HepG2 (cell line): ENCODE measurements around the gene ABCC3. TPM values are rescaled to one million over a fixed set of nuclear protein-coding genes. Genes with fewer than 3 reads are reported as not detected.
A peak's percentile ranks its signal among the peaks of the same experiment; 100 is the strongest.

Experiments
- ARHGAP35 ChIP-seq: sonication (generic); formaldehyde crosslinking; IDR thresholded peaks from 2 replicates; pipeline ENCODE4 v1.9.0; 2022; ENCODE audit warnings: mild to moderate bottlenecking, inconsistent platforms, moderate library complexity, missing genetic modification reagents, borderline replicate concordance
- GABPA ChIP-seq, 2 experiments: IDR thresholded peaks; 2 replicates each; pipeline ENCODE4 v1.6.1; 2011 to 2016; ENCODE audit warnings: low read depth in 2 of 2, low read length in 1 of 2, missing biosample characterization in 1 of 2, missing genetic modification characterization in 1 of 2
- HNF4A ChIP-seq: sonication (generic); formaldehyde crosslinking; IDR thresholded peaks from 2 replicates; pipeline ENCODE4 v1.4.0; 2020; ENCODE audit warnings: missing genetic modification reagents
- HNRNPLL ChIP-seq: fragments of 200-400 bp; formaldehyde crosslinking; IDR thresholded peaks from 2 replicates; pipeline ENCODE4 v1.6.1; 2017; ENCODE audit warnings: mild to moderate bottlenecking, low read depth, low read length; ENCODE audit not compliant: poor library complexity, severe bottlenecking
- MAZ ChIP-seq, 2 experiments: sonication (generic) in 1 of 2; formaldehyde crosslinking in 1 of 2; IDR thresholded peaks; 2 replicates each; pipeline versions ENCODE4 v1.5.0 to v1.6.1; 2012 to 2020; ENCODE audit warnings: low read depth in 2 of 2, mild to moderate bottlenecking in 2 of 2, borderline replicate concordance in 1 of 2, improper control_type of control experiment in 1 of 2, low read length in 1 of 2, missing genetic modification reagents in 1 of 2, moderate library complexity in 1 of 2
- NRL ChIP-seq: sonication (generic); formaldehyde crosslinking; IDR thresholded peaks from 2 replicates; pipeline ENCODE4 v1.5.0; 2020; ENCODE audit warnings: missing genetic modification reagents, mild to moderate bottlenecking, moderate library complexity, borderline replicate concordance
- SPEN ChIP-seq: sonication (generic); formaldehyde crosslinking; IDR thresholded peaks from 2 replicates; pipeline ENCODE4 v1.5.1; 2020; ENCODE audit warnings: low read depth, mild to moderate bottlenecking, missing genetic modification reagents
- TBX3 ChIP-seq: fragments of 450-650 bp; IDR thresholded peaks from 2 replicates; pipeline ENCODE4 v1.6.1; 2017; ENCODE audit warnings: antibody characterized with exemption, mild to moderate bottlenecking, inconsistent platforms, borderline replicate concordance
- ZNF501 ChIP-seq: sonication (generic); formaldehyde crosslinking; IDR thresholded peaks from 2 replicates; pipeline ENCODE4 v1.5.1; 2020; ENCODE audit warnings: mild to moderate bottlenecking, moderate library complexity, missing genetic modification reagents
- ZNF530 ChIP-seq: sonication (generic); formaldehyde crosslinking; IDR thresholded peaks from 2 replicates; pipeline ENCODE4 v1.5.0; 2020; ENCODE audit warnings: low read depth, mild to moderate bottlenecking, missing genetic modification reagents
- ZNF788 ChIP-seq: sonication (generic); formaldehyde crosslinking; IDR thresholded peaks from 2 replicates; pipeline ENCODE4 v1.5.0; 2020; ENCODE audit warnings: mild to moderate bottlenecking, missing genetic modification reagents, borderline replicate concordance
- polyA plus RNA-seq, 8 experiments: library from polyadenylated mRNA; depleted of rRNA in 3 of 8; stranded (reverse) in 7 of 8; unstranded in 1 of 8; fragments of >200 nt; fragmentation: Illumina TruSeq in 4 of 8; extraction: Trizol in 4 of 8; gene quantifications; 2 replicates each; pipeline versions ENCODE4 v1.2.1 to v1.2.3, GENCODE V29; 2011 to 2016; ENCODE audit warnings: low read depth in 4 of 8, missing spikeins in 1 of 8, mixed read lengths in 1 of 8; ENCODE audit not compliant: insufficient read depth in 1 of 8
- total RNA-seq, 5 experiments: library from RNA; depleted of rRNA; stranded (reverse); fragments of >200 nt; fragmentation: Illumina TruSeq; extraction: Trizol; gene quantifications; 2 replicates each; pipeline ENCODE4 v1.2.3, GENCODE V29; 2016; ENCODE audit warnings: low read depth in 1 of 5
- TF ChIP-seq, protein P1 (sequence below): sonication (generic); formaldehyde crosslinking; IDR thresholded peaks from 2 replicates; pipeline ENCODE4 v1.4.0; 2020; ENCODE audit warnings: missing genetic modification reagents
- TF ChIP-seq, protein P2 (sequence below): IDR thresholded peaks from 2 replicates; pipeline ENCODE4 v1.6.1; 2016; ENCODE audit warnings: mild to moderate bottlenecking, missing biosample characterization, missing genetic modification reagents
- TF ChIP-seq, protein P3 (sequence below): sonication (generic); formaldehyde crosslinking; IDR thresholded peaks from 2 replicates; pipeline ENCODE4 v1.4.0; 2020; ENCODE audit warnings: mild to moderate bottlenecking, missing genetic modification reagents
- TF ChIP-seq, protein P4 (sequence below): sonication (generic); formaldehyde crosslinking; IDR thresholded peaks from 2 replicates; pipeline ENCODE4 v1.5.1; 2020; ENCODE audit warnings: mild to moderate bottlenecking, missing genetic modification reagents, moderate library complexity
- TF ChIP-seq, protein P5 (sequence below): sonication (generic); formaldehyde crosslinking; IDR thresholded peaks from 2 replicates; pipeline ENCODE4 v1.5.0; 2020; ENCODE audit warnings: mild to moderate bottlenecking, missing genetic modification reagents

The ABCC3 gene
- total and polyA plus RNA-seq, 2 of the 13 experiments (the other 11 are each of a cell fraction or from before 2014, with no cell fraction given) = 25.2 to 50.7 TPM

DNA sequence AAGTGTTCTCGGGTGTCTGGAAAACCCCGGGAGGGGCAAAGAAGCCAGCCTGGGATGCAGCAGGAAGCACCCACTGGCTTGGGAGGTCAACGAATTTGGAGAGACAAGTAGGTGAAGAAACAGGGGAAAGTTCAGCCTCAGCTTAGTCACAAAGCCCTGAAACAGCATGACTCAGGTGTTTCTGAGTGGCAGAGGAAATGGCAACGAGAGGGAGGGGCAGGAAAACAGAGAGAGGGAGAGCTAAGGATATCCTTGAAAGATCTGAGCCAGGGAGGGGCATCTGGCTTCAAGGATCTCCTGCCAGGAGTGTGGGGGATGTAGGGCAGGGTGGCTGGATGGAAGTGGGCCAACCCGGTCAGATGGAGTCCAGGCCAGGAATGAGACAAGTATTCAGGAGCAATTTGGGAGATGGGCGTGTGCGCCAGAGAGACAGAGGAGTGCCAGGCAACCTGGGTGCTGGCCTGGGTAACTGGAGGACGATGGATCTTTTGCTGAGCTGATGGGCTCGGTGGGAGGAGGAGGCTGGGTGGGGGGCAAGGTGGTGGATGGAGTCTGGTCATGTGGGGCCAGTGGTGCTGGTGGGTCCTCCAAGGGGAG is 27.2 kb downstream of the ABCC3 start (continued):
- TF ChIP-seq, protein P1, sequence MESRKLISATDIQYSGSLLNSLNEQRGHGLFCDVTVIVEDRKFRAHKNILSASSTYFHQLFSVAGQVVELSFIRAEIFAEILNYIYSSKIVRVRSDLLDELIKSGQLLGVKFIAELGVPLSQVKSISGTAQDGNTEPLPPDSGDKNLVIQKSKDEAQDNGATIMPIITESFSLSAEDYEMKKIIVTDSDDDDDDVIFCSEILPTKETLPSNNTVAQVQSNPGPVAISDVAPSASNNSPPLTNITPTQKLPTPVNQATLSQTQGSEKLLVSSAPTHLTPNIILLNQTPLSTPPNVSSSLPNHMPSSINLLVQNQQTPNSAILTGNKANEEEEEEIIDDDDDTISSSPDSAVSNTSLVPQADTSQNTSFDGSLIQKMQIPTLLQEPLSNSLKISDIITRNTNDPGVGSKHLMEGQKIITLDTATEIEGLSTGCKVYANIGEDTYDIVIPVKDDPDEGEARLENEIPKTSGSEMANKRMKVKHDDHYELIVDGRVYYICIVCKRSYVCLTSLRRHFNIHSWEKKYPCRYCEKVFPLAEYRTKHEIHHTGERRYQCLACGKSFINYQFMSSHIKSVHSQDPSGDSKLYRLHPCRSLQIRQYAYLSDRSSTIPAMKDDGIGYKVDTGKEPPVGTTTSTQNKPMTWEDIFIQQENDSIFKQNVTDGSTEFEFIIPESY (CRISPR knock-in tag) = peak; percentile 78
- TF ChIP-seq ARHGAP35 (CRISPR knock-in tag) = 0 out of 2 replicates have a peak, but pooled peaks have one; percentile 48
- no peak for TF ChIP-seq GABPA (IDR thresholded peaks at IDR 0.05; ENCODE audit: low read depth, low read length)
- TF ChIP-seq GABPA (CRISPR knock-in tag; IDR thresholded peaks at IDR 0.05; ENCODE audit: low read depth) = peak; percentile 36
- TF ChIP-seq, protein P2, sequence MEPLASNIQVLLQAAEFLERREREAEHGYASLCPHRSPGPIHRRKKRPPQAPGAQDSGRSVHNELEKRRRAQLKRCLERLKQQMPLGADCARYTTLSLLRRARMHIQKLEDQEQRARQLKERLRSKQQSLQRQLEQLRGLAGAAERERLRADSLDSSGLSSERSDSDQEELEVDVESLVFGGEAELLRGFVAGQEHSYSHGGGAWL (CRISPR knock-in tag) = 0 out of 2 replicates have a peak, but pooled peaks have one; percentile 35
- no peak for TF ChIP-seq TBX3
- TF ChIP-seq NRL (CRISPR knock-in tag) = peak; percentile 50; the same call in 1 of the 2 replicates
- TF ChIP-seq ZNF501 = peak; percentile 79
- peak; percentile 76 for TF ChIP-seq HNF4A
- no peak for TF ChIP-seq ZNF530 (CRISPR knock-in tag)
- TF ChIP-seq SPEN (CRISPR knock-in tag) = 0 out of 2 replicates have a peak, but pooled peaks have one; percentile 15
- TF ChIP-seq, protein P3, sequence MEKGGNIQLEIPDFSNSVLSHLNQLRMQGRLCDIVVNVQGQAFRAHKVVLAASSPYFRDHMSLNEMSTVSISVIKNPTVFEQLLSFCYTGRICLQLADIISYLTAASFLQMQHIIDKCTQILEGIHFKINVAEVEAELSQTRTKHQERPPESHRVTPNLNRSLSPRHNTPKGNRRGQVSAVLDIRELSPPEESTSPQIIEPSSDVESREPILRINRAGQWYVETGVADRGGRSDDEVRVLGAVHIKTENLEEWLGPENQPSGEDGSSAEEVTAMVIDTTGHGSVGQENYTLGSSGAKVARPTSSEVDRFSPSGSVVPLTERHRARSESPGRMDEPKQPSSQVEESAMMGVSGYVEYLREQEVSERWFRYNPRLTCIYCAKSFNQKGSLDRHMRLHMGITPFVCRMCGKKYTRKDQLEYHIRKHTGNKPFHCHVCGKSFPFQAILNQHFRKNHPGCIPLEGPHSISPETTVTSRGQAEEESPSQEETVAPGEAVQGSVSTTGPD (CRISPR knock-in tag) = no peak
- no peak for TF ChIP-seq HNRNPLL
- TF ChIP-seq ZNF788 (CRISPR knock-in tag) = peak; percentile 33; the same call in 1 of the 2 replicates
- TF ChIP-seq, protein P4, sequence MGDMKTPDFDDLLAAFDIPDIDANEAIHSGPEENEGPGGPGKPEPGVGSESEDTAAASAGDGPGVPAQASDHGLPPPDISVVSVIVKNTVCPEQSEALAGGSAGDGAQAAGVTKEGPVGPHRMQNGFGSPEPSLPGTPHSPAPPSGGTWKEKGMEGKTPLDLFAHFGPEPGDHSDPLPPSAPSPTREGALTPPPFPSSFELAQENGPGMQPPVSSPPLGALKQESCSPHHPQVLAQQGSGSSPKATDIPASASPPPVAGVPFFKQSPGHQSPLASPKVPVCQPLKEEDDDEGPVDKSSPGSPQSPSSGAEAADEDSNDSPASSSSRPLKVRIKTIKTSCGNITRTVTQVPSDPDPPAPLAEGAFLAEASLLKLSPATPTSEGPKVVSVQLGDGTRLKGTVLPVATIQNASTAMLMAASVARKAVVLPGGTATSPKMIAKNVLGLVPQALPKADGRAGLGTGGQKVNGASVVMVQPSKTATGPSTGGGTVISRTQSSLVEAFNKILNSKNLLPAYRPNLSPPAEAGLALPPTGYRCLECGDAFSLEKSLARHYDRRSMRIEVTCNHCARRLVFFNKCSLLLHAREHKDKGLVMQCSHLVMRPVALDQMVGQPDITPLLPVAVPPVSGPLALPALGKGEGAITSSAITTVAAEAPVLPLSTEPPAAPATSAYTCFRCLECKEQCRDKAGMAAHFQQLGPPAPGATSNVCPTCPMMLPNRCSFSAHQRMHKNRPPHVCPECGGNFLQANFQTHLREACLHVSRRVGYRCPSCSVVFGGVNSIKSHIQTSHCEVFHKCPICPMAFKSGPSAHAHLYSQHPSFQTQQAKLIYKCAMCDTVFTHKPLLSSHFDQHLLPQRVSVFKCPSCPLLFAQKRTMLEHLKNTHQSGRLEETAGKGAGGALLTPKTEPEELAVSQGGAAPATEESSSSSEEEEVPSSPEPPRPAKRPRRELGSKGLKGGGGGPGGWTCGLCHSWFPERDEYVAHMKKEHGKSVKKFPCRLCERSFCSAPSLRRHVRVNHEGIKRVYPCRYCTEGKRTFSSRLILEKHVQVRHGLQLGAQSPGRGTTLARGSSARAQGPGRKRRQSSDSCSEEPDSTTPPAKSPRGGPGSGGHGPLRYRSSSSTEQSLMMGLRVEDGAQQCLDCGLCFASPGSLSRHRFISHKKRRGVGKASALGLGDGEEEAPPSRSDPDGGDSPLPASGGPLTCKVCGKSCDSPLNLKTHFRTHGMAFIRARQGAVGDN = peak; percentile 72
- peak; percentile 71; the same call in 1 of the 2 replicates for TF ChIP-seq MAZ (IDR thresholded peaks at IDR 0.05; ENCODE audit: borderline replicate concordance, low read depth, low read length)
- TF ChIP-seq MAZ (CRISPR knock-in tag; IDR thresholded peaks at IDR 0.05; ENCODE audit: low read depth) = no peak
- TF ChIP-seq, protein P5, sequence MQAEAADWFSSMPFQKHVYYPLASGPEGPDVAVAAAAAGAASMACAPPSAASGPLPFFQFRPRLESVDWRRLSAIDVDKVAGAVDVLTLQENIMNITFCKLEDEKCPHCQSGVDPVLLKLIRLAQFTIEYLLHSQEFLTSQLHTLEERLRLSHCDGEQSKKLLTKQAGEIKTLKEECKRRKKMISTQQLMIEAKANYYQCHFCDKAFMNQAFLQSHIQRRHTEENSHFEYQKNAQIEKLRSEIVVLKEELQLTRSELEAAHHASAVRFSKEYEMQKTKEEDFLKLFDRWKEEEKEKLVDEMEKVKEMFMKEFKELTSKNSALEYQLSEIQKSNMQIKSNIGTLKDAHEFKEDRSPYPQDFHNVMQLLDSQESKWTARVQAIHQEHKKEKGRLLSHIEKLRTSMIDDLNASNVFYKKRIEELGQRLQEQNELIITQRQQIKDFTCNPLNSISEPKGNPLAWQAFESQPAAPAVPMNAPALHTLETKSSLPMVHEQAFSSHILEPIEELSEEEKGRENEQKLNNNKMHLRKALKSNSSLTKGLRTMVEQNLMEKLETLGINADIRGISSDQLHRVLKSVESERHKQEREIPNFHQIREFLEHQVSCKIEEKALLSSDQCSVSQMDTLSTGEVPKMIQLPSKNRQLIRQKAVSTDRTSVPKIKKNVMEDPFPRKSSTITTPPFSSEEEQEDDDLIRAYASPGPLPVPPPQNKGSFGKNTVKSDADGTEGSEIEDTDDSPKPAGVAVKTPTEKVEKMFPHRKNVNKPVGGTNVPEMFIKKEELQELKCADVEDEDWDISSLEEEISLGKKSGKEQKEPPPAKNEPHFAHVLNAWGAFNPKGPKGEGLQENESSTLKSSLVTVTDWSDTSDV (CRISPR knock-in tag) = no peak
